Skin epidermis (tissue), 12 donors: ENCODE data around the gene SERPIND1.
"Not testable (repeated sequence)": the region's sequence is repeated elsewhere in the genome, so short reads cannot be mapped to it uniquely, and the experiment has no call there.

ENCODE experiments used
- H3K27ac ChIP-seq, 21 experiments: fragments of 200-600 bp; sonication (generic) in 11 of 21; one replicate each; pipeline ENCODE4 v1.5.0; 2020; ENCODE audit warnings: mild to moderate bottlenecking in 3 of 21, inconsistent platforms in 2 of 21, moderate library complexity in 2 of 21
- H3K4me3 ChIP-seq, 7 experiments: fragments of 200-600 bp; sonication (generic) in 2 of 7; one replicate each; pipeline ENCODE4 v1.5.0; 2020; ENCODE audit warnings: inconsistent platforms in 2 of 7, mild to moderate bottlenecking in 2 of 7, moderate library complexity in 1 of 7

The SERPIND1 gene

GRCh38 chr22:20773793-20774212 lies at the start of gene SERPIND1:
Gene SERPIND1 (plus strand): TSS chr22:20774113. CDS start chr22:20779313, 5,200 bp downstream.
- Histone ChIP-seq H3K27ac (no peak within 1 kb of the TSS), H3K4me3 (no peak within 1 kb of the TSS)

GRCh38 chr22:20724676-20725454 lies 49.0 kb upstream of the SERPIND1 start:
- Histone ChIP-seq H3K27ac (no peak overlapping the region), H3K4me3 (no peak overlapping the region)

GRCh38 chr22:20725987-20726558 lies 47.8 kb upstream of the SERPIND1 start:
- no peak overlapping the region for H3K27ac ChIP-seq
- H3K4me3 ChIP-seq: no peak overlapping the region

- no peak overlapping the region for H3K27ac ChIP-seq
- H3K4me3 ChIP-seq: no peak overlapping the region
These were observed 46.5 kb upstream of the SERPIND1 start for GRCh38 chr22:20727118-20728015.

DNA sequence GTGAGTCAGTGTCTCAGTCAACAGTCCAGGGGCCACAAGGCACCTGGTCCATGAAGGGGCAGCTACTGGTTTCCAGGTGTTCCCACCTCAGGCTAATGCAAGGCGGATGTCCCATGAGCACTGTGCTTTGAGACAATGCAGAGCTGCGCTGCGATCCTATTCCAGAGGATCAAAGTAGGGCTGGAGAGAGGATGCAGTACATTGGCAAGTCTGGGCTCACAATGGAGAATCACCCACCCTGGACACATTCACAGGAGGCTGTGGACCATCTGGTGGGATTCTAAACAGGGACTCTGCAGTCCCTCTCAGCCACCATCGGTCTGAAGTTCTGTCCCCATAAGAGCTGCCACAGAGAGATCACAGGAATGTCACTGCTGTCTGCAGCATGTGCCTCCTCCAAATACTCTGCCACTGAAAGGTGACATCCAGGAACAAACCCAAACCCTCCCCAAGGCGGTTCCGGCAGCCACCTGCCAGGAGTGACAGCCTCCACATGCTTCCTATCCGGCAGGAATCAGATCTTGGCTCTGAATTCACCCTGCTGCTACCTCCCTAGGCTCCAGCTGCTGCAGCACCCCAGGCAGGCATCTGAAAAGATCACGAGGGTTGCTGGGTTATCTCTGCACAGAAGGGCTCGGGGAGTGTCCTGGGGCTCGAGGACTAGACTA lies 45.3 kb upstream of the SERPIND1 start:
- Histone ChIP-seq H3K27ac (no peak overlapping the region), H3K4me3 (no peak overlapping the region)

GRCh38 chr22:20729194-20729593 lies 44.7 kb upstream of the SERPIND1 start:
- H3K27ac ChIP-seq: no peak overlapping the region
- no peak overlapping the region for H3K4me3 ChIP-seq

GRCh38 chr22:20732431-20732830 lies 41.5 kb upstream of the SERPIND1 start:
- not testable (repeated sequence) for H3K4me3 ChIP-seq

GRCh38 chr22:20735356-20736162 lies 38.4 kb upstream of the SERPIND1 start:
- not testable (repeated sequence) for H3K4me3 ChIP-seq, H3K27ac ChIP-seq

More at GRCh38 chr22:20732431-20732830, 41.5 kb upstream of the SERPIND1 start:
- H3K27ac ChIP-seq: not testable (repeated sequence)

GRCh38 chr22:20736891-20737290 lies 37.0 kb upstream of the SERPIND1 start:
- H3K27ac ChIP-seq: not testable (repeated sequence)

GRCh38 chr22:20738394-20739089 lies 35.4 kb upstream of the SERPIND1 start:
- H3K27ac ChIP-seq: no peak overlapping the region
- no peak overlapping the region for H3K4me3 ChIP-seq

More at GRCh38 chr22:20736891-20737290, 37.0 kb upstream of the SERPIND1 start:
- not testable (repeated sequence) for H3K4me3 ChIP-seq

- Histone ChIP-seq H3K27ac (no peak overlapping the region), H3K4me3 (no peak overlapping the region)
These were observed 33.5 kb upstream of the SERPIND1 start for GRCh38 chr22:20740222-20740951.

GRCh38 chr22:20741008-20741633 lies 32.8 kb upstream of the SERPIND1 start:
- H3K27ac ChIP-seq: no peak overlapping the region

GRCh38 chr22:20741634-20742581 lies 32.0 kb upstream of the SERPIND1 start:
- H3K4me3 ChIP-seq: no peak overlapping the region
- no peak overlapping the region for H3K27ac ChIP-seq

More at GRCh38 chr22:20741008-20741633, 32.8 kb upstream of the SERPIND1 start:
- H3K4me3 ChIP-seq: no peak overlapping the region

- Histone ChIP-seq H3K4me3 (no peak overlapping the region), H3K27ac (no peak overlapping the region)
These were observed 31.1 kb upstream of the SERPIND1 start for GRCh38 chr22:20742764-20743163.

DNA sequence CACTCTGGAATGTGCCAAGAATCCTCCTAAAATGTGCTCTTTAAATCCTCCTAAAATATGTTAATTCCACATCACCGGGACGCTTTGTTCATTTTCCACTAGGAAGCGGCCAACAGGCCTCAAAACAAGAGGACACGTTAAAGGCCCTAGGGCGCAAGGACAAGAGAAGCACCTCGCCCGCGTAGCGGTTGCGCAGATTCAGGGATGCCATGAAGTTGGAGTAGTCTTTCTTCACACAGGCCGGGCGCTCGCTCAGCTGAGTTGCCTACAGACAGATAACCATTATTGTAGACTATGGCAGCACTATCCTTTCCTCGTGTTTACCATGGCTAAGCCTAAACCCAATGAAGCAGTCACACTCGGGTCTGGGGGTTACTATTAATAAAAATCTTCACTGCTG lies 29.5 kb upstream of the SERPIND1 start:
- Histone ChIP-seq H3K4me3 (no peak overlapping the region), H3K27ac (no peak overlapping the region)

DNA sequence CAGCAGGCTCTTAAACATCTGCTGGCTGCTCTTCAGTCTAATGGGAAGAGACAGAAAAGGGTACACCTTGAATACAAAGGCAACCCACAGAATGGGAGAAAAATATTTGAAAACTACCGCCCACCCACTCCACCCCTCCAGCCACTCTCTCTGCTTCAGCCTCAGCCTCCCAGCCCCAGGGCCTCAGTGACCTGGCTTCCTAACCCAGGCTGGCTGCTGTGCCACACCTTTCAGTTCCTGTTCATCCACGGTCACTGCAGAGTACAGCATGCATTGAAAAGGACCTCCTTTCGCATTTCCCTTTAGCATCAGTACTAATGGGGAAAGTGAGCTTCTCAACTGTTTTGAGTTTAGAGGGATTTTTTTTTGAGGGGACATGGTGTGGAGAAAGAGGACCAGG lies 28.8 kb upstream of the SERPIND1 start:
- Histone ChIP-seq H3K4me3 (no peak overlapping the region), H3K27ac (no peak overlapping the region)
